LNCaP clone FGC (cell line): ENCODE data around the gene AK2.
"Not testable (repeated sequence)": the region's sequence is repeated elsewhere in the genome, so short reads cannot be mapped to it uniquely, and the experiment has no call there.

Experiments used
- DNase-seq: peaks from one replicate; pipeline ENCODE4 v3.0.0-alpha.2; 2011; ENCODE audit warnings: low read depth
- H3K4me3 ChIP-seq: 2 replicates; pipeline ENCODE4 v1.5.1; 2011; ENCODE audit warnings: mild to moderate bottlenecking, low read depth, low read length, control low read depth
- TF ChIP-seq, protein P1 (sequence below): IDR thresholded peaks from 2 replicates; pipeline ENCODE4 v1.5.1; 2012; ENCODE audit warnings: mild to moderate bottlenecking; ENCODE audit not compliant: control insufficient read depth, insufficient read depth; ENCODE audit errors: extremely low read depth

Gene AK2

DNA sequence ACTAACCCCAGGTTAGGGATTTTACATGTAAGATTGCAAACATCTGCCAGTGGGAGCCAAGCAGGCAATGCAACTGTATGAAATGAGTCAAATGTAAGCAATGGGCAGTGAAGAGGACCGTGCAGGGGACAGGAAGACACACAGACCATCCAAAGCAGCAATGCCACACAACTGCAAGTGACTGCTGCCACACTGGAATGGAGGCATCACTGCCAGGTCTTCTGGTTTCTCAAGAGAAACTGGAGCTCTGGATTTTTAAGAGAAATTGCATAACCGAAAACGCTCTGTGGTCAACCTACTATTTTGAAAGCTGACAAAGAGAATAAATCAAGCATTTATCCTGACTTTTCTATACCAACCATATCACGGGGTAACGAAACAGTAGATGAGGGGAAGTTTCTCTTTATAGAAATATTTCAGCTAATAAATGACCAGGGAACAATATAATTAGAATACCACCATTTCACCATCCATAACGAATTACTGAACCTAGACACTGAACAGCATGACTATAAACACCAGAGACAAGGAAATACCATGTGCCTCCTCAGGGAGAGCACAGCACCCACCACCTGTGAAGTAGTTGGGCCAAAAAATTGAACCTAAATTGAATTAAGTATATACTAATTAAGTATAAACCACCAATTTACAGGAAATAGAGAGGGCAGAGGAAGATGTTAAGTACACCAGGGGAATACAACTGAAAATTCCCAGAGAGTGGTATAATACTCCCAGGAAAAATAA lies 4.4 kb downstream of the AK2 start:
- TF ChIP-seq, protein P1, sequence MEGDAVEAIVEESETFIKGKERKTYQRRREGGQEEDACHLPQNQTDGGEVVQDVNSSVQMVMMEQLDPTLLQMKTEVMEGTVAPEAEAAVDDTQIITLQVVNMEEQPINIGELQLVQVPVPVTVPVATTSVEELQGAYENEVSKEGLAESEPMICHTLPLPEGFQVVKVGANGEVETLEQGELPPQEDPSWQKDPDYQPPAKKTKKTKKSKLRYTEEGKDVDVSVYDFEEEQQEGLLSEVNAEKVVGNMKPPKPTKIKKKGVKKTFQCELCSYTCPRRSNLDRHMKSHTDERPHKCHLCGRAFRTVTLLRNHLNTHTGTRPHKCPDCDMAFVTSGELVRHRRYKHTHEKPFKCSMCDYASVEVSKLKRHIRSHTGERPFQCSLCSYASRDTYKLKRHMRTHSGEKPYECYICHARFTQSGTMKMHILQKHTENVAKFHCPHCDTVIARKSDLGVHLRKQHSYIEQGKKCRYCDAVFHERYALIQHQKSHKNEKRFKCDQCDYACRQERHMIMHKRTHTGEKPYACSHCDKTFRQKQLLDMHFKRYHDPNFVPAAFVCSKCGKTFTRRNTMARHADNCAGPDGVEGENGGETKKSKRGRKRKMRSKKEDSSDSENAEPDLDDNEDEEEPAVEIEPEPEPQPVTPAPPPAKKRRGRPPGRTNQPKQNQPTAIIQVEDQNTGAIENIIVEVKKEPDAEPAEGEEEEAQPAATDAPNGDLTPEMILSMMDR: no peak
- no peak for DNase-seq
- no peak overlapping the region for H3K4me3 ChIP-seq

DNA sequence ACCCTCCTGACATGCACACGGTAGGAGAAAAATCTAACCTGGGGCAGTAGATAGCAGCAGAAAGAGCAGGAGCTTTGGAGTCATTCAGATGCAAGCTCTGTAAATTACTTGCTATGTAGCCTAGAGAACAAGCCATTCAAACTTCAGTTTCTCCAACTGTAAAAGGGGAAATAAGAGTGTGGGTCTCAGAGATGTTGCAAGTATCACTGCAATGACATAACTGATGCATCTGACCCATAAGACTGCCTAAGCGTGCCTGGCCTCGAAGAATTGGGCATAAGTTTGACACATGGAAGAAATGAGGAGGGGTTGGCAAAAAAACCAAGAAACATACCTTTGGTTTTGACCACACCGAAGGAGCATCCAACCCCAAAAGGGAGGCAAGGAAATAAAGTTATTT lies 5.2 kb downstream of the AK2 start:
- DNase-seq: no peak
- TF ChIP-seq, protein P1: no peak
- H3K4me3 ChIP-seq: no peak overlapping the region

DNA sequence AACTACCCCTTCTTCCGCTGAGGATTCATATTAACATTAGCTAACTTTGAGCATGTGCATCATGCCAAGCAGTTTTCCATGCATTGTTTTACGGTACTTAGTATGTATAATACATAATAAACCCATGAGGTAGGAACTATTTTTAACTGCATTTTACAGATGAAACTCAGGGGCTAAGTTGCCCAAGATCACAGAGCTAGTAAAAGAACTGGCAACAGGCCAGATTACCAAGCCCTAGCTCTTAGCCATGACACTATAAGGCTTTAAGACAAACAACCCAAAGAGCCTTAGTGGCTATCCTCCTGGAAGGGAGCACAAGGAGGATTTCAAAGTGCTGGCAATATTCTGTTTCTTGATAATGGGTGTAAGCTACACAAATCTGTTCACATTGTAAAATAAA lies 6.1 kb downstream of the AK2 start:
- no peak for DNase-seq
- no peak overlapping the region for H3K4me3 ChIP-seq
- TF ChIP-seq, protein P1: no peak

DNA sequence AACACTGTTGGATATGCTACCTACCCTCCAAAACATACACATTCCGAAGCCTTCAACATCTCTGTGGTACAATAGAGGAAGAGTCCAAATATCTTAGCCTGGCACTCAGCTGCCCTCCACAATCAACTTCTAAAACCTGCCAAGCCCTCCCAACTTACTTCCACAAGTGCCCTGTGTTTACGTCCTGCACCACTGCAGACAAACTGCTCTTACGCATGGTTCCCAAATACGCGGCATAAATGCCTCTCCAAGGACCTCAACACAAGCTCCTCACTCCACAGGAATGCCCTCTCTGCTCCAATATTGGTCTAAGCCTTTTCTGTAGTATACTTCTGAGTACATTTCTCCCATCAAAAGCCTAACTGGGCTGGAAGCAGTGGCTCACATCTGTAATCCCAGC lies 6.8 kb downstream of the AK2 start:
- DNase-seq: no peak
- TF ChIP-seq, protein P1: no peak
- H3K4me3 ChIP-seq: no peak overlapping the region

DNA sequence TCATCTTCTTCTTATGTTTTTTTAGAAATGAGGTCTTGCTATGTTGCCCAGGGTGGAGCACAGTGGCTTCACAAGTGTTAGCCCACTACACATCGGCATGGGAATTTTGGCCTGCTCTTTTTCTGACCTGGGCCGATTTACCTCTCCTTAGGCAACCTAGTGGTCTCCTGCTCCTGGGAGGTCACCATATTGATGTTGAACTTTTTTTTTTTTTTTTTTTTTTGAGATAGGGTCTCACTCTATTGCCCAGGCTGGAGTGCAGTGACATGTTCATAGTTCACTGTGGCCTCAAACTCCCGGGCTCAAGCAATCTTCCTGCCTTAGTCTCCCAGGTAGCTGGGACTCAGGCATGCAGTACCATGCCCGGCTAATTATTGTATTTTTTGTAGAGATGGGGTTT lies 7.5 kb downstream of the AK2 start:
- H3K4me3 ChIP-seq: no peak overlapping the region
- DNase-seq: no peak
- TF ChIP-seq, protein P1: no peak

DNA sequence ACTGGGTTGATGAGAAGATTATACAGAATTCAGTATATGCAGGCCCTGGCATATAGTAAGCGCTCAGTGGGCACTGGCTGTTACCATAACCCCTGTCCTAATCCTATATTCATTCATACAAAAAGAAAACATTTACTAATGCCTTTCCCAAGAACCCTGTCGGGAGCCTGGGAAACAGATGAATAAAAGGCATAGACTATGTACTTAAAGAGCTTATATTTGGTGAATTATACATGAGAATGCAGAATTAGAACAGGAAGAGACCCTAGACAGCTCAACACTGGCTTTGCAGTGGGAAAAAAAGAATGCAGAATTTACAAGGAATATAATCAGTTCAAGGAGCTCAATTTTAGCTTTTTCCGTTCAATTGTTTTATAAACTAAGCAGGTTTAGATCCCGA lies 10.9 kb downstream of the AK2 start:
- TF ChIP-seq, protein P1: no peak
- H3K4me3 ChIP-seq: no peak overlapping the region
- no peak for DNase-seq

DNA sequence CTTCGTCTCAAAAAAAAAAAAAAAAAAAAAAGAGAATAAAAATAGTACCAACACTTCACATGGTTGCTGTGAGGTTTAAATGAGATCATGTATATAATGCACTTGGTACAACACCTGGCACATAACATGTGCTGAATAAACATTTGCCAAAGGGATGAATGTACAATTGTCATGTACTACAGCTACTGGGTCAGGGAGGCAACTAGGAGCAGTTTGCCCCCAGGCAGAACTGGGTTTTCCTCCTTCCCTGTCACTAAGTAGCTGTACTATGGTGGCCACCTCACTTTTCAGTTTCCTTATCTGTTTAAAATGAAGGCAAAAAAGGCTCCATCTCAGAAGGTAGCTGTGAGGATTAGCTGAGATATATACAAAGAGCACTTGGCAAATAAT lies 11.5 kb downstream of the AK2 start:
- H3K4me3 ChIP-seq: no peak overlapping the region
- TF ChIP-seq, protein P1: no peak
- DNase-seq: no peak

DNA sequence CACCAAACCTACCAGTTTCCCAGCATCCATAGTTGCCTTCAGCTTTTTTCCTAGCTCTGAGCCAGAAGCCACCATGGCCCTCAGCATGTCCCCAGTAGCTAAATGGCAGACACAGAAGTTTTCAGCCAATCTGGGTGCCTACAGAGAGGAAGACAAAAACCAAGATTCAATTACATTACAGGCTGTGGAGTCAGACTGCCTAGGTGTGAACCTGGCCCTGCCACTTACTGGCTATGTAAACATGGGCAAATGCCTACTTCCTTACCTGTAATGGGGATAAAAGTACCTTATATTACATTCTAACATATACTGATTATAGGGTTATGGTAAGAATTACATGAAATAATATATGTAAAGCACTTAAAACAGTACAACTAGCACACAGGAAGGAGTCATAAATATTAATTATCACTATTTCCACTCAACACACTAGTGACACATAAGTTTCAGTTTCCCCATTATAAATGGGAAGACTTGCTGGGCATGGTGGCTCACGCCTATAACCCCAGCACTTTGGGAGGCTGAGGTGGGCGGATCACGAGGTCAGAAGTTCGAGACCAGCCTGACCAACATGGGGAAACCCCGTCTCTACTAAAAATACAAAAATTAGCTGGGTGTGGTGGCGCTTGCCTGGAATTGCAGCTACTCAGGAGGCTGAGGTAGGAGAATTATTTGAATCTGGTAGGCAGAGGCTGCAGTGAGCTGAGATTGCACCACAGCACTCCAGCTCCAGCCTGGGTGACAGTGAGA lies 12.1 kb downstream of the AK2 start:
- DNase-seq: not testable (repeated sequence)

More for the DNA sequence above, 12.1 kb downstream of the AK2 start:
- H3K4me3 ChIP-seq: not testable (repeated sequence)
